Measurements from ENCODE around the gene DGKG.
A peak's percentile ranks its signal among the peaks of the same experiment; 100 is the strongest.

Gene DGKG

GRCh38 chr3:186173224-186173815 lies 188.7 kb downstream of the DGKG start:
- DNase-seq (ENCODE audit: low read depth) = no peak

DNA sequence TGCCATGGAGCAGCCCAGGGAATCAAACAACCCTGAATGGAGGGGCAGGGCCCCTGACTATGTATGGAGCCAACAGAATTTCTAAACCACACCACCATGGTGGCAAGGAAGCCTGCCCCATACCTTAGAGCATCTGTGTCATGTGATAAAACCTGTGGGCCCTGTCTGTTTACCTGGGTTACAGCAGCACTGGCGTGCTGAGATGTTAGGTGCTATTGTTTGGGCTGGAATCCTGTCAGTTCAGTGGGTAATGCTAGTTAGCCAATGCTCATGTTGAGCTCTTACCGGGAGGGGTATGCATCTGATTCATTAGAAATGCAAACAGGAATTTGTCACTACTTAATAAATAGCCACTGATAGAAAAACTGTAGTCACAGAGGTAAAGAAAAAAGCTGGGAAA lies 189.7 kb downstream of the DGKG start:
- no peak for DNase-seq (ENCODE audit: low read depth)

- DNase-seq (ENCODE audit: low read depth) = no peak
Observed at GRCh38 chr3:186171521-186171920, 190.5 kb downstream of the DGKG start.

DNA sequence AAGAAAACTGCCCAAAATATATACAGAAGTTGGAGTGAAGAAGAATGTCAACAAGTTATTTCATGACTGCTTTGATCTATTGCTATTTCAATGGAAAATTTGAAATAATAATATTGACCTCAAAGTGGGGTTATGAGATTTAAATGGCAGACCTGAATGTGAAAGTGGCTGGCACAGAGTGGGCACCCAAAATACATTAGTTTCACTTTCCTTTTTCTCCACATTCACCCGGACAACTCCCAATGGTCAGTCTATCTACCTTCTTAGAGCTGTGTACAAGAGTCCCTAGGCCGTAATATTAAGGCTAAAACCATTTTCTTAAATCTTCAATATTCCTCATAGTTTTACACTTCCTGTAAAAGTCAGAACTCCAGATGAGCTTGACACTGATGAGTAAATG lies 191.5 kb downstream of the DGKG start:
- no peak for DNase-seq (ENCODE audit: low read depth)

- DNase-seq (ENCODE audit: low read depth) = no peak
Observed at GRCh38 chr3:186169379-186169778, 192.7 kb downstream of the DGKG start.

GRCh38 chr3:186168976-186169375 lies 193.1 kb downstream of the DGKG start:
- DNase-seq (ENCODE audit: low read depth) = no peak

- no peak for DNase-seq (ENCODE audit: low read depth)
Observed at GRCh38 chr3:186167646-186168395, 194.2 kb downstream of the DGKG start.

DNA sequence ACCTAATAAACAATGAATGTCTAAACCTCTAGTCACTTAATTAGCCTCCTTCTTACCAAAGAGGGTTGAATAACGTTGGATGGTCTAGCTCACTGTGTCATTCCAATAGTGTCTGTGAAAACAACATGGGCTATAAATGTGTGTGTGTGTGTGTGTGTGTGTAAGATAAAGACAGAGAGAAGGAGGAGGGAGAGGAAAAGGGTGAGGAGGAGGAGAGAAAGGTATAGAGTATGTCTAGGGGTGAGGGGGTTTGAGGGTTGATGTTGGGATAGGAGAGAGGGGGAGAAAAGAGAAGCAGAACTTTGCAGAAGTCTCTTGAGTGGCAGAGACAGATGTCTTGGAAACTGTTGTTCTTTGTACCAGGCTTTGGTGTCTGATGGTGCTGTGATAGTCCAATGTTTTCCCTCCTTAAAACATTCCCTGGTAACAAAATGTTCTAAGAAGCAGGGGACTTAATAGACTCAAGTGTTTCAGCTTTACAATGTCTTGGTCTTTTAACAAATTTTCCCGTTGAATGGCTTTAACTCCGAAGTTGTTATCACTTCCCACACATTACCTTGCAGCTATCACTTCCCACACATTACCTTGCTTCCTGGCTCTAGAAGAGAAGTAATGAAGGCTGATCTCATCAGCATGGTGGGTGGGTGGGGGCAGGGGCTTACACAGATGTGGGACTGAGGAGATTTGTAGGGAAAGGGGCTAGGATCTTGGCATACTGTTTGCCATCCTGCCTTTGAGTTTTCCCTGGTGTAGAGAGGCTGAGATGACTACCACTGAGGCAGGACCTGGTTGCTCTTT lies 195.3 kb downstream of the DGKG start:
- peak; percentile 9 for DNase-seq (ENCODE audit: low read depth)

DNA sequence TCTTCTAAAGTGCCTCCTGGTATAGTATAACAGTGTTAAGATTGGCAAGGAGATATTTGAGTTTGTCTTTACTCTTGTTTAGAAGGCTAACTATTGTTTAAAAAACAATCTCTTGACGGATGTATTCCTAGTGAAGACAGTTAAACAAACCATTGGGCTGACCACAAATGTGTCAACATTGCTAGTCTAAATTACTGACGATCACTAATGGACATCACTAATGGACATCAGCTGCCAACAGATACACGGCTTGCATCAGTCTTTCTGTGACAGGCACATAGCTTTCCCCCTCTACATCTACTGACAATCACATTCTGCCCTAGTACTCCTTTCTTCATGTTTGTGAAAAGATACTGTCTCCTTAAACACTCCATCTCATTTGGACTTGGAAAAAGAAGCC lies 196.0 kb downstream of the DGKG start:
- peak; percentile 20 for DNase-seq (ENCODE audit: low read depth)

- DNase-seq (ENCODE audit: low read depth) = peak; percentile 62
Observed at GRCh38 chr3:186165331-186165730, 196.7 kb downstream of the DGKG start.

- no peak for DNase-seq (ENCODE audit: low read depth)
Observed at GRCh38 chr3:186164696-186165095, 197.3 kb downstream of the DGKG start.

DNA sequence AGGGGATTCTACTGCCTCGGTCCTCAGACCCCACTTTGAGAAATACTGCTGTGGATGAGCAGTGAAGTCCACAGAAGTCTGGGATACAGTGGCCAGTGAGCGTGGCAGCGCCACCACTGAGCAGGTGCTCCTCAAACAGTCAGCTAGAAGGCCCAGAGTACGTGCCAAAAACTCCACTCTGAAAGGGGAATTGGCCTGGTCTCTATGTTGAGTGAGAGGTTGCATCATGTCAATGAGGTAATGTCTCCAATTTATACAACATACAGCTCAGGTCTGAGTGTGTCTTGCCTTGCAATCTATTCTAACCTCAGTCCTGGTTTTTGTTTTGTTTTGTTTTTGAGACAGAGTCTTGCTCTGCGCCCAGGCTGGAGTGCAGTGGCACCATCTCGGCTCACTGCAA lies 199.8 kb downstream of the DGKG start:
- DNase-seq (ENCODE audit: low read depth) = peak; percentile 70

GRCh38 chr3:186160691-186161243 lies 201.3 kb downstream of the DGKG start:
- DNase-seq (ENCODE audit: low read depth) = peak; percentile 92

- no peak for DNase-seq (ENCODE audit: low read depth)
Observed at GRCh38 chr3:186154641-186155040, 207.4 kb downstream of the DGKG start.

DNA sequence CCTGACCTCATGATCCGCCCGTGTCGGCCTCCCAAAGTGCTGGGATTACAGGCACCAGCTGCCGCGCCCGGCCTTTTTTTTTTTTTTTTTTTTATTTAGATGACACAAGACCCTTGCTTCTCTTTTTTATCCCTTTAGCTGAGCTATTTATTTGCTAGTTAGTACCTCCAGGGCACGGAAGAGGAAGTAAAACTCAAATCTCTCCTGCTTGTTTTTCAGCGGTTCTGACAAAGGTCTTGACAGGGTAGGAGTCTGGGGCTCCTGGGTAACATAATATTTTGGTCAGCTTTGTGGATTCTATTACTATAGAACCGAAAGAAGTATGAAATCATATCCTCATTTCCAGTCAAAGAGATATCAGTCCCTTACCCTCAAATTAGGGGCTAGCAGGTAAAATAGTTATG lies 209.1 kb downstream of the DGKG start:
- no peak for DNase-seq (ENCODE audit: low read depth)

DNA sequence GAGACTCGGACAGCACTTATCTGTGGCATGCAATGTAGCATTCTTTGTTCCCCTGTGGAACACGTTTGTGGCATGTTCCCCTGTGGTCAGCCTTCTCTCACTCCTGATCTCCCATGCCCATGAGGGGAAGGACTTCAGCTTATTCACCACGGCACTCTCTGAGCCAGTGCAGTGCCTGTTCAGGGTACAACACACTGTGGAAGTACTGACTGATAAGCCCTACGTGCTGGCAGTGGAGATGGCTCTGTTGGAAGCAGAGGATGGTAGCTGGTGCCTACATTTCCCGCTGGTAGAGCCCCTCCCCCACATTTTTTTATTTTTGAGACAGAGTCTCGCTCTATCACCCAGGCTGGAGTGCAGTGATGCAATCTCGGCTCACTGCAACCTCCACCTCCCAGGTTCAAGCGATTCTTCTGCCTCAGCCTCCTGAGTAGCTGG lies 209.7 kb downstream of the DGKG start:
- DNase-seq (ENCODE audit: low read depth) = peak; percentile 27

- no peak for DNase-seq (ENCODE audit: low read depth)
Observed at GRCh38 chr3:186151077-186151971, 210.7 kb downstream of the DGKG start.

DNA sequence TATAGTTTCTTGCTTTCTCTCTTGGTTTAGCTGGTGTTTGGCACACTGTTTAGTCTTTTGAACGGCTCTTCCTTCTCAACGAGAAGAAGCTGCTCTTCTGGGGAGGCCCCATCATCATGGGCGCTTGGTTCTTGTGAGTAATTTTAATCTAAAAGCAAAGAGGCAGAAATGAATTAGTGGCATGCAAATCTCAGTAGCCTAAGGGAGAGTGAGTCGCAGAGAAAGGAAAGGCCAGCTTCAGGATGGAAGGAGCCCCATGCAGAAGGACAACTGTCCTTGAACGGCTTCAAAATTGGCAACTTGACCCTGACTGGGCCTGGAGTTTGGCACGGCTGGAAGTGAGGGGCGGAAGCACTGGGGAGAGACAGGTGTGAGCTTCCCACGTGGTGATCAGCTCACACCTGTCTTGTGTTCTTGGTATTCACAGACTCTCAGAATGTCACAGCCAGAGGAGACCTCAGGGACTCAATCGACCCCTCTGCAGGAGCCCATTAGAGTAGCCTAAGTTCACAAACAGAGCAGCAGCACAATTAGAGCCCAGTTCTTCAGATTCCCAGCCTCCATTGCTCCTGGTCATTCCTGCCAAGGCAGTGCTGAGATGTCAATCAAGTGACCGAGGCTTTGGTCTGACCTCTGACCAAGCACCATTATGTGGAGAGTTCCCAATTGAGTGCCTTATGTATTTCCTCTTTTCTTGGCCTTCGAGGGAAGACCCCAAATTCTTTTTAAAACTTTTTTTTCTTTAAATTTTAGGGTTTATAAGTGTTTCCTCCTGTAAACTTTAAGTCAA lies 211.8 kb downstream of the DGKG start:
- no peak for DNase-seq (ENCODE audit: low read depth)

GRCh38 chr3:186149319-186149960 lies 212.6 kb downstream of the DGKG start:
- no peak for DNase-seq (ENCODE audit: low read depth)

- no peak for DNase-seq (ENCODE audit: low read depth)
Observed at GRCh38 chr3:186144257-186144656, 217.8 kb downstream of the DGKG start.

All from amniotic epithelial cell (primary cell).